Measurements from ENCODE around the gene FCHSD2.

FCHSD2 gene

DNA sequence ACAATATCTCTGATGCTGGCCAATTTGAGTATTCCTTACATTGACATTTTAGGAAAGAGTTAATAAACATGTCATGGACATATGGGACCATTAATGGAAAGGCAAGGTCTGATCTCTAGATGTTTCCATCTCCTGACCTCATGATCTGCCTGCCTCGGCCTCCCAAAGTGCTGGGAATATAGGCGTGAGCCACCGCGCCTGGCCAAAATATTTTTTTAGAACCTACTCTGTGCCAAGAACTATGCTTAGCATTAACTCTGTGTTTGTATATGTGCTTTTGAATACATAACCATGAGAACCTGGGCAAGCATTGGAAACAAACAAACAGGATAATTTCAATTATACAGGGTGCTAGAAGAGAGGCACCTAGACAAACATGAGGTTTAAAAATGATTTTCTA, 204.7 kb downstream of the FCHSD2 start:
- H3K9me3 ChIP-seq (ENCODE audit: insufficient read depth, low read length), result no peaks in the 10 kb centered on the region; the same call in 1 of the 2 replicates
- TF ChIP-seq SUZ12 (IDR thresholded peaks at IDR 0.05; ENCODE audit: extremely low read depth, insufficient read depth, insufficient read length) (no peak), ZNF274 (IDR thresholded peaks at IDR 0.05; ENCODE audit: low read depth, low read length) (no peak), YY1 (IDR thresholded peaks at IDR 0.05; ENCODE audit: insufficient read depth, insufficient read length) (no peak)
- no peaks in the 10 kb centered on the region for H3K4me1 ChIP-seq (ENCODE audit: insufficient read depth, insufficient read length)
- no peak overlapping the region for H3K9ac ChIP-seq (ENCODE audit: insufficient read length, low read depth)
- H3K27me3 ChIP-seq (ENCODE audit: insufficient read depth, insufficient read length), result no peaks in the 10 kb centered on the region
- DNase-seq (ENCODE audit: low read depth, low spot score), result no peak
- no peak overlapping the region for H3K4me3 ChIP-seq (ENCODE audit: insufficient read length, low read depth)
- no peaks in the 10 kb centered on the region for H3K36me3 ChIP-seq (ENCODE audit: insufficient read depth, insufficient read length, low read length)

DNA sequence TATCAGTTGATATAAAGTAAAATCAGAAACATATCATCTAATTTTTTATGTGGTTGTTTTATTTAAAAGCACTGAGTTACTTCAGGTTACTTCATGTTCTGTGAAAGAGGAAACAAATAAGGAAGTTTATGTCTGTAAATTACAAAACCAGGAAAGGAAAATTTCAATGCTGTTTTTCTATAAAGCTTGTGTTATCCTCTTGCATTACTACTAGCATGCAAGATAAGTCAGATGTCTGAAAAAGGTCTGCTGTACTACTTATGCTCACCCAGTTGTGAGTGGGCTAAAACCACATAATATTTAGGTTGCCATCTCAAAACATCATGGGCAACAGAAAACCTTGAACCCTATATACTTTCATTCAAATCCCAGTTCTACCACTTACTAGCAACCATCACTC, 206.4 kb downstream of the FCHSD2 start:
- TF ChIP-seq ZNF274 (IDR thresholded peaks at IDR 0.05; ENCODE audit: low read depth, low read length) (no peak), YY1 (IDR thresholded peaks at IDR 0.05; ENCODE audit: insufficient read depth, insufficient read length) (no peak), SUZ12 (IDR thresholded peaks at IDR 0.05; ENCODE audit: extremely low read depth, insufficient read depth, insufficient read length) (no peak)
- Histone ChIP-seq H3K4me3 (ENCODE audit: insufficient read length, low read depth) (no peak overlapping the region), H3K4me1 (ENCODE audit: insufficient read depth, insufficient read length) (no peaks in the 10 kb centered on the region), H3K9me3 (ENCODE audit: insufficient read depth, low read length) (no peaks in the 10 kb centered on the region), H3K27me3 (ENCODE audit: insufficient read depth, insufficient read length) (no peaks in the 10 kb centered on the region), H3K9ac (ENCODE audit: insufficient read length, low read depth) (no peak overlapping the region), H3K36me3 (ENCODE audit: insufficient read depth, insufficient read length, low read length) (no peaks in the 10 kb centered on the region)
- DNase-seq (ENCODE audit: low read depth, low spot score), result no peak

- no peaks in the 10 kb centered on the region for H3K36me3 ChIP-seq (ENCODE audit: insufficient read depth, insufficient read length, low read length)
- no peaks in the 10 kb centered on the region for H3K27me3 ChIP-seq (ENCODE audit: insufficient read depth, insufficient read length)
- TF ChIP-seq SUZ12 (IDR thresholded peaks at IDR 0.05; ENCODE audit: extremely low read depth, insufficient read depth, insufficient read length) (no peak), ZNF274 (IDR thresholded peaks at IDR 0.05; ENCODE audit: low read depth, low read length) (no peak), YY1 (IDR thresholded peaks at IDR 0.05; ENCODE audit: insufficient read depth, insufficient read length) (no peak)
- no peaks in the 10 kb centered on the region for H3K4me1 ChIP-seq (ENCODE audit: insufficient read depth, insufficient read length)
- no peak overlapping the region for H3K4me3 ChIP-seq (ENCODE audit: insufficient read length, low read depth)
- H3K9me3 ChIP-seq (ENCODE audit: insufficient read depth, low read length), result no peaks in the 10 kb centered on the region
- DNase-seq (ENCODE audit: low read depth, low spot score), result no peak
- H3K9ac ChIP-seq (ENCODE audit: insufficient read length, low read depth), result no peak overlapping the region
These were observed 210.0 kb downstream of the FCHSD2 start for GRCh38 chr11:72932132-72932570.

- Histone ChIP-seq H3K9me3 (ENCODE audit: insufficient read depth, low read length) (no peaks in the 10 kb centered on the region), H3K36me3 (ENCODE audit: insufficient read depth, insufficient read length, low read length) (no peaks in the 10 kb centered on the region), H3K27me3 (ENCODE audit: insufficient read depth, insufficient read length) (no peaks in the 10 kb centered on the region), H3K4me1 (ENCODE audit: insufficient read depth, insufficient read length) (no peaks in the 10 kb centered on the region), H3K4me3 (ENCODE audit: insufficient read length, low read depth) (no peak overlapping the region), H3K9ac (ENCODE audit: insufficient read length, low read depth) (no peak overlapping the region)
- DNase-seq (ENCODE audit: low read depth, low spot score), result no peak
- TF ChIP-seq SUZ12 (IDR thresholded peaks at IDR 0.05; ENCODE audit: extremely low read depth, insufficient read depth, insufficient read length) (no peak), ZNF274 (IDR thresholded peaks at IDR 0.05; ENCODE audit: low read depth, low read length) (no peak), YY1 (IDR thresholded peaks at IDR 0.05; ENCODE audit: insufficient read depth, insufficient read length) (no peak)
These were observed 212.1 kb downstream of the FCHSD2 start for GRCh38 chr11:72930008-72930407.

GRCh38 chr11:72929256-72929655, 212.9 kb downstream of the FCHSD2 start:
- no peak for DNase-seq (ENCODE audit: low read depth, low spot score)
- Histone ChIP-seq H3K4me1 (ENCODE audit: insufficient read depth, insufficient read length) (no peaks in the 10 kb centered on the region), H3K36me3 (ENCODE audit: insufficient read depth, insufficient read length, low read length) (no peaks in the 10 kb centered on the region), H3K9me3 (ENCODE audit: insufficient read depth, low read length) (no peaks in the 10 kb centered on the region), H3K4me3 (ENCODE audit: insufficient read length, low read depth) (no peak overlapping the region), H3K27me3 (ENCODE audit: insufficient read depth, insufficient read length) (no peaks in the 10 kb centered on the region), H3K9ac (ENCODE audit: insufficient read length, low read depth) (no peak overlapping the region)
- TF ChIP-seq ZNF274 (IDR thresholded peaks at IDR 0.05; ENCODE audit: low read depth, low read length) (no peak), YY1 (IDR thresholded peaks at IDR 0.05; ENCODE audit: insufficient read depth, insufficient read length) (no peak), SUZ12 (IDR thresholded peaks at IDR 0.05; ENCODE audit: extremely low read depth, insufficient read depth, insufficient read length) (no peak)

- no peaks in the 10 kb centered on the region for H3K9me3 ChIP-seq (ENCODE audit: insufficient read depth, low read length)
- H3K4me1 ChIP-seq (ENCODE audit: insufficient read depth, insufficient read length), result no peaks in the 10 kb centered on the region
- TF ChIP-seq SUZ12 (IDR thresholded peaks at IDR 0.05; ENCODE audit: extremely low read depth, insufficient read depth, insufficient read length) (no peak), YY1 (IDR thresholded peaks at IDR 0.05; ENCODE audit: insufficient read depth, insufficient read length) (no peak), ZNF274 (IDR thresholded peaks at IDR 0.05; ENCODE audit: low read depth, low read length) (no peak)
- H3K36me3 ChIP-seq (ENCODE audit: insufficient read depth, insufficient read length, low read length), result no peaks in the 10 kb centered on the region
- DNase-seq (ENCODE audit: low read depth, low spot score), result no peak
- no peak overlapping the region for H3K9ac ChIP-seq (ENCODE audit: insufficient read length, low read depth)
- H3K27me3 ChIP-seq (ENCODE audit: insufficient read depth, insufficient read length), result no peaks in the 10 kb centered on the region
- no peak overlapping the region for H3K4me3 ChIP-seq (ENCODE audit: insufficient read length, low read depth)
These were observed 214.7 kb downstream of the FCHSD2 start for GRCh38 chr11:72927380-72927779.

DNA sequence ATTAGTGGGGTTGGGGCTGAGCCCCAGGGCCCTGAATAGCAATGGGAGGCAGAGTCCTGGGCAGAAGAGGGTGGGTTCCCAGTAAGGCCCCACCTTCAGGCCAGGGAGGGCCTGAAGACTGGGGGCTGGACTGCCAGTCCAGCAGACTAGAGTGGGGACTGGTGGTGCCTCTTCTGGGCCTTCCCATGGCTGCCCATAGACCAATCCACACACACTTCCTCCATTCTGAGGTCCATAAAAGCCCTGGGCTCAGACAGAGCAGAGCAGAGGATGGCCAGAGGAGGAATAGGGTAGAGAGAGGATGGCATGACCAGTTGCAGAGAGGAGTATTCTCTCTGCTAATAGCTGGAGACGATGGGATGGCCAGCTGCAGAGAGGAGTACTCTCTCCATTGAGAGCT, 216.0 kb downstream of the FCHSD2 start:
- DNase-seq (ENCODE audit: low read depth, low spot score), result no peak
- Histone ChIP-seq H3K4me1 (ENCODE audit: insufficient read depth, insufficient read length) (no peaks in the 10 kb centered on the region), H3K36me3 (ENCODE audit: insufficient read depth, insufficient read length, low read length) (no peaks in the 10 kb centered on the region), H3K27me3 (ENCODE audit: insufficient read depth, insufficient read length) (no peaks in the 10 kb centered on the region), H3K9ac (ENCODE audit: insufficient read length, low read depth) (no peak overlapping the region), H3K9me3 (ENCODE audit: insufficient read depth, low read length) (no peaks in the 10 kb centered on the region), H3K4me3 (ENCODE audit: insufficient read length, low read depth) (no peak overlapping the region)
- TF ChIP-seq YY1 (IDR thresholded peaks at IDR 0.05; ENCODE audit: insufficient read depth, insufficient read length) (no peak), ZNF274 (IDR thresholded peaks at IDR 0.05; ENCODE audit: low read depth, low read length) (no peak), SUZ12 (IDR thresholded peaks at IDR 0.05; ENCODE audit: extremely low read depth, insufficient read depth, insufficient read length) (no peak)

Data from NT2/D1 (cell line).